Mesothelial cell of epicardium (in vitro differentiated cells): ENCODE results near the gene RLN3. TPM values are rescaled to one million over a fixed set of nuclear protein-coding genes. Genes with fewer than 3 reads are reported as not detected.

Experiments used
- DNase-seq, 2 experiments: peaks; one replicate each; pipeline ENCODE4 v3.0.0; 2021; ENCODE audit warnings: low spot score in 2 of 2; ENCODE audit not compliant: unreplicated experiment in 2 of 2
- H3K27ac Mint-ChIP-seq: 2 replicates; pipeline ENCODE4 v1.8.0; 2021; ENCODE audit warnings: mixed read lengths
- H3K27me3 Mint-ChIP-seq: 2 replicates; pipeline ENCODE4 v1.8.0; 2021; ENCODE audit warnings: low read depth, mixed read lengths
- H3K36me3 Mint-ChIP-seq: 2 replicates; pipeline ENCODE4 v1.8.0; 2021; ENCODE audit warnings: mixed read lengths
- H3K4me1 Mint-ChIP-seq: 2 replicates; pipeline ENCODE4 v1.8.0; 2021; ENCODE audit warnings: mixed read lengths
- H3K4me3 Mint-ChIP-seq: 2 replicates; pipeline ENCODE4 v1.8.0; 2021; ENCODE audit warnings: mild to moderate bottlenecking, moderate library complexity, mixed read lengths
- H3K9me3 Mint-ChIP-seq: 2 replicates; pipeline ENCODE4 v1.8.0; 2021; ENCODE audit warnings: mixed read lengths
- CTCF ChIP-seq: fragments of 200-600 bp; sonication (generic); IDR thresholded peaks from one replicate; pipeline ENCODE4 v1.5.0; 2021; ENCODE audit warnings: antibody characterized with exemption; ENCODE audit not compliant: unreplicated experiment
- total RNA-seq: library from RNA; stranded (reverse); gene quantifications from 3 replicates; pipeline ENCODE4 v1.2.1, GENCODE V29; 2021

Gene RLN3
- total RNA-seq, 1 donor from 2014 or later: not detected

- Mint-ChIP-seq H3K9me3 (no peaks in the 10 kb centered on the region), H3K27ac (no peak within 1 kb of the TSS), H3K4me1 (peaks cover 10% of the 10 kb centered on the region), H3K36me3 (no peaks in the 10 kb centered on the region), H3K4me3 (no peak within 1 kb of the TSS), H3K27me3 (peaks cover 30% of the 10 kb centered on the region)
- DNase-seq: no peak
- no peak for TF ChIP-seq CTCF
Observed at GRCh38 chr19:14061751-14062557, 34.0 kb downstream of the RLN3 start, which contains the start of gene PALM3. Gene PALM3, minus strand, starts transcription at chr19:14062076. Its CDS starts 96 bp downstream, at chr19:14061980.

DNA sequence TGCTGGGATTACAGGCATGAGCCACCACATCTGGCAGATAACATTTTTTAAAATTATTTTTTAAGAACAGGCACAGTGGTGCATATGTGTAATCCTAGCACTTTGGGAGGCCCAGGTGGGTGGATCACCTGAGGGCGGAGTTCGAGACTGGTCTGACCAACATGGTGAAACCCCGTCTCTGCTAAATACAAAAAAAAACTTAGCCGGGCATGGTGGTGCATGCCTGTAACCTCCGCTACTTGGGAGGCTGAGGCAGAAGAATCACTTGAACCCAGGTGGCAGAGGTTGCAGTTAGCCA, 34.6 kb downstream of the RLN3 start:
- Mint-ChIP-seq H3K4me3 (no peak overlapping the region), H3K27me3 (peaks cover 28% of the 10 kb centered on the region), H3K27ac (no peak overlapping the region), H3K4me1 (peaks cover 10% of the 10 kb centered on the region), H3K36me3 (no peaks in the 10 kb centered on the region), H3K9me3 (no peaks in the 10 kb centered on the region)
- DNase-seq: no peak
- TF ChIP-seq CTCF: no peak

- Mint-ChIP-seq H3K27me3 (peaks cover 22% of the 10 kb centered on the region), H3K4me1 (peaks cover 7% of the 10 kb centered on the region), H3K27ac (no peak overlapping the region), H3K9me3 (no peaks in the 10 kb centered on the region), H3K36me3 (no peaks in the 10 kb centered on the region), H3K4me3 (no peak overlapping the region)
- no peak for DNase-seq
- TF ChIP-seq CTCF: no peak
Observed at GRCh38 chr19:14063105-14063504, 35.2 kb downstream of the RLN3 start.

DNA sequence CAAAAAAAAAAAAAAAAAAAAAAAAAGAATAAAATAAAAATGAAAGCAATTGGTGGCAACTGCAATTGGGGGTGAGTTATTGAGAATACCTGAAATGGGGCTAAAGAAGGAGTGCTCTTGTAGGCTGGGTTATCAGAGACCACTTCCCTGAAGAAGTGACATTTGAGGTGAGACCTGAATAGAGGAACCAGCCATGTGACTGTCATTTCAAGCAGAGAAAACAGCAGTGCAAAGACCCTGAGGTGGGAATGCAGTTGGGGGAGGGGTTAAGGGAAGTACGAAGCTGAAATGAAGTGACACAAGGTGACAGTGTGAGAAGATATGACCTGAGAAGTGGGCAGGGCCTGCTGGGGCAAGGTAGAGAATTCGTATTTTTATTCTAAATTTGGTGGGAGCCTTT, 38.2 kb downstream of the RLN3 start:
- DNase-seq: no peak
- Mint-ChIP-seq H3K27ac (no peak overlapping the region), H3K4me1 (peaks cover 10% of the 10 kb centered on the region), H3K9me3 (no peaks in the 10 kb centered on the region), H3K4me3 (no peak overlapping the region), H3K36me3 (no peaks in the 10 kb centered on the region), H3K27me3 (peaks cover 2% of the 10 kb centered on the region)
- TF ChIP-seq CTCF: no peak

DNA sequence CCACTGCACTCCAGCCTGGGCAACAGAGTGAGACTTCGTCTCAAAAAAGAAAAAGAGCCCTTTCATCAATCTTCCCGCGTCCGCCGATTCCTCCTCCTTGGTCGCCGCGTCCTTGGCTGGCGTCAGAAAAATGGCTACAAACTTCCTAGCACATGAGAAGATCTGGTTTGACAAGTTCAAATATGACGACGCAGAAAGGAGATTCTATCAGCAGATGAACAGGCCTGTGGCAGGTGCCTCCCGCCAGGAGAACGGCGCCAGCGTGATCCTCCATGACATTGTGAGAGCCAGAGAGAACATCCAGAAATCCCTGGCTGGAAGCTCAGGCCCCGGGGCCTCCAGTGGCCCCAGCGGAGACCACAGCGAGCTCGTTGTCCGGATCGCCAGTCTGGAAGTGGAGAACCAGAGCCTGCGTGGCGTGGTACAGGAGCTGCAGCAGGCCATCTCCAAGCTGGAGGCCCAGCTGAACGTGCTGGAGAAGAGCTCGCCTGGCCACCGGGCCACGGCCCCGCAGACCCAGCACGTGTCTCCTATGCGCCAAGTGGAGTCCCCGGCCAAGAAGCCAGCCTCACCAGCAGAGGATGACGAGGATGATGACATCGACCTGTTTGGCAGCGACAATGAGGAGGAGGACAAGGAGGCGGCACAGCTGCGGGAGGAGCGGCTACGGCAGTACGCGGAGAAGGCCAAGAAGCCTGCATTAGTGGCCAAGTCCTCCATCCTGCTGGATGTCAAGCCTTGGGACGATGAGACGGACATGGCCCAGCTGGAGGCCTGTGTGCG, 42.5 kb downstream of the RLN3 start:
- no peak for TF ChIP-seq CTCF
- no peak overlapping the region for H3K4me3 Mint-ChIP-seq
- H3K27ac Mint-ChIP-seq: no peak overlapping the region
- H3K36me3 Mint-ChIP-seq: no peaks in the 10 kb centered on the region
- peaks cover 2% of the 10 kb centered on the region for H3K27me3 Mint-ChIP-seq
- H3K9me3 Mint-ChIP-seq: no peaks in the 10 kb centered on the region
- peaks cover 22% of the 10 kb centered on the region for H3K4me1 Mint-ChIP-seq
- DNase-seq: no peak
